T-helper 1 cell treated with Interleukin-12 subunit alpha and Interleukin-12 subunit beta and Interleukin-4 antibody, amounts not matched to agents 30 ng/mL and 1 ng/mL, for 36 hours (primary cell): ENCODE measurements around the gene DSCAML1. TPM values are rescaled to one million over a fixed set of nuclear protein-coding genes. Genes with fewer than 3 reads are reported as not detected.

Source experiments
- intact Hi-C: fragments of 100-400 bp; cut with micrococcal nuclease; formaldehyde crosslinking; loops from one replicate; pipeline ENCODE4 v1.15.1; 2024
- total RNA-seq: library from RNA; stranded (reverse); gene quantifications from 2 replicates; pipeline ENCODE4 v1.2.3, GENCODE V29; 2022

Gene DSCAML1
- total RNA-seq, 1 donor from 2014 or later = 0.27 TPM

- intact Hi-C loops = no loop called here
Measured at GRCh38 chr11:117591316-117592039, 205.5 kb downstream of the DSCAML1 start.

- intact Hi-C loops = no loop called here
Measured at GRCh38 chr11:117589063-117589462, 208.0 kb downstream of the DSCAML1 start.

- intact Hi-C loops = no loop called here
Measured at GRCh38 chr11:117588166-117588810, 208.7 kb downstream of the DSCAML1 start.

GRCh38 chr11:117587416-117587815, 209.6 kb downstream of the DSCAML1 start:
- intact Hi-C loops = no loop called here

GRCh38 chr11:117586392-117586791, 210.6 kb downstream of the DSCAML1 start:
- intact Hi-C loops = no loop called here

GRCh38 chr11:117585631-117586030, 211.4 kb downstream of the DSCAML1 start:
- intact Hi-C loops = no loop called here

- intact Hi-C loops = no loop called here
Measured at GRCh38 chr11:117584056-117584830, 212.8 kb downstream of the DSCAML1 start.

GRCh38 chr11:117583063-117583801, 213.8 kb downstream of the DSCAML1 start:
- intact Hi-C loops = no loop called here

GRCh38 chr11:117582433-117582832, 214.6 kb downstream of the DSCAML1 start:
- intact Hi-C loops = no loop called here

- intact Hi-C loops = no loop called here
Measured at GRCh38 chr11:117580866-117581265, 216.2 kb downstream of the DSCAML1 start.

GRCh38 chr11:117579161-117579560, 217.9 kb downstream of the DSCAML1 start:
- intact Hi-C loops = no loop called here

- intact Hi-C loops = no loop called here
Measured at GRCh38 chr11:117575856-117576255, 221.2 kb downstream of the DSCAML1 start.

GRCh38 chr11:117574551-117574950, 222.5 kb downstream of the DSCAML1 start:
- intact Hi-C loops = no loop called here

GRCh38 chr11:117573326-117573725, 223.7 kb downstream of the DSCAML1 start:
- intact Hi-C loops = no loop called here

- intact Hi-C loops = no loop called here
Measured at GRCh38 chr11:117572671-117573070, 224.3 kb downstream of the DSCAML1 start.

- intact Hi-C loops = no loop called here
Measured at GRCh38 chr11:117572129-117572528, 224.9 kb downstream of the DSCAML1 start.

GRCh38 chr11:117570701-117571100, 226.3 kb downstream of the DSCAML1 start:
- intact Hi-C loops = no loop called here

GRCh38 chr11:117569911-117570310, 227.1 kb downstream of the DSCAML1 start:
- intact Hi-C loops = no loop called here

GRCh38 chr11:117565709-117566108, 231.3 kb downstream of the DSCAML1 start:
- intact Hi-C loops = no loop called here

GRCh38 chr11:117564321-117564720, 232.7 kb downstream of the DSCAML1 start:
- intact Hi-C loops = no loop called here

- intact Hi-C loops = no loop called here
Measured at GRCh38 chr11:117563556-117563955, 233.5 kb downstream of the DSCAML1 start.
